ENCODE data around the gene GNG7.
"Not testable (repeated sequence)": the region's sequence is repeated elsewhere in the genome, so short reads cannot be mapped to it uniquely, and the experiment has no call there.

The GNG7 gene

DNA sequence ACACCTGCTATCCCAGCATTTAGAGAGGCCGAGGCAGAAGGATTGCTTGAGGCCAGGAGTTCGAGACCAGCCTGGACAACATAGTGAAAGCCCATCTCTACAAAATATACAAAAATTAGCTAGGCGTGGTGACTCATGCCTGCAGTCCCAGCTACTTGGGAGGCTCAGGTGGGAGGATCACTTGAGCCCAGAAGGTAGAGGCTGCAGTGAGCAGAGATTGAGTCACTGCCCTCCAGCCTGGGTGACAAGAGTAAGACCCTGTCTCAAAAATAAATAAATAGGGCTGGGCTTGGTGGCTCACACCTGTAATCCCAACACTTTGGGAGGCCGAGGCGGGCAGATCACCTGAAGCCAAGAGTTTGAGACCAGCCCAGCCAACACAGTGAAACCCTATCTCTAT, 238.8 kb downstream of the GNG7 start:
- not testable (repeated sequence) for DNase-seq

DNA sequence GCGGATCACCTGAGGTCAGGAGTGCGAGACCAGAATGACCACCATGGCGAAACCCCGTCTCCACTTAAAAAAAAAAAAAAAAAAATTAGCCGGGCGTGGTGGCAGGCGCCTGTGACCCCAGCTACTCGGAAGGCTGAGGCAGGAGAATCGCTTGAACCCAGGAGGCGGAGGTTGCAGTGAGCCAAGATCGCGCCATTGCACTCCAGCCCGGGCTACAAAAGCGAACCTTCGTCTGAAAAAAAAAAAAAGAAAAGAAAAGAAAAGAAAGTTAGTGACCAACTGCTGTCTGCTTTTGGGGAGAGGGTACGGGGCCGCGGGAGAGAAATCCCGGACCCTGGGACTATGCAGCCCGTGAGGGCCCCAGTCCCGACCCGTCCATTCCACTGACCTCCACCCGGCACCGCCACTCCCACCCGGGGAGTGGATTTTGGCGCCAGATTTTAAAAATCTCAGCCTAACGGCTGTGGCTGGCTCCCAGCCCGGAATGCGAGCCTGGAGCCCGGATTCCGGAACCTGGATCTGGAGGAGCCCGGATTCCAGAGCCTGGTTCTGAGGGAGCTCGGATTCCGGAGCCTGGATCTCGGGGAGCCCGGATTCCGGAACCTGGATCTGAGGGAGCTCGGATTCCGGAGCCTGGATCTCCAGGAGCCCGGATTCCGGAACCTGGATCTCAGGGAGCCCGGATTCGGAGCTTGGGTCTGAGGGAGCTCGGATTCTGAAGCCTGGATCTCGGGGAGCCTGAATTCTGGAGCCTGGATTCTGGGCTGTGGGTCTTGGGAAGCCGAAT, 239.7 kb downstream of the GNG7 start:
- DNase-seq, result peak; percentile 88

DNA sequence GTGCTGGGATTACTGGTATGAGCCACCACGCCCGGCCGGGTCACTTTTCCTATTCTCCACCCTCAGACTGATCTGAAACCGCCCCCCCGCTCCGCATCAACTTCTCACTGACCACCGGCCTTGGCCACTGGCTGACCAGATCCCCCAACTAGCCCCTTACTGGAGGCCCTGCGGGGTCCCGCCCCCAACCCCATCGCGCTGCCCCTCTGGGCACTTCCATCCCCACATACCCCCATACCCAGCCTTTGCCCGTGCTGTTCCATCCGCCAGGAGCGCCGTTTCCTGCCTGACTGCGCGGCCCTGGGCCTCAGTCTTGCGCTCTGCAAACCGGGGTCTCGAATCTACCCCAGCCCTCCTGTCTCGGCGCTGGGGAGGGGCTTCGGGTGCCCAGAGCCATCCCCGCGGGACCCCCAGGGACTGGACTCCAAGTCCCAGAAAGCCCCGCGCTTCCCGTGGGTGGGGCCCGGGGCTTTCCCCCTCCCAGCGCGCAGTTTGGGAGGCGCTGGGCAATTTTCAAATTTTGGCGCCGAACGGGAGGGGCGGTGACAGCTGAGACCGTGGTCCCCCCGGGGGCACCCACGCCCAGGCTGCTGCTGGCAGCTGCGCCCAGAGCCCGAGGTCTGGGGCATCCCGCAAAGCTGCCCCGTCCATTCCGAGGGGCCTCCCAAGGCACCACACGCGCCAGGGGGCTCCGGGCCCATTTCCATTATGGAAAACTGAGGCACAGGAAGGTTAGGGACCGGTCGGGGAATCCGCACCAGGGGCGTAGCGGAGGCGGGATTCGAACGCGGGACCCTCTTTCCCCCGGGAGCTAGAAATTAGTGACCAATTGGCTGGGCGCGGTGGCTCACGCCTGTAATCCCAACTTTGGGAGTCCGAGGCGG, 240.5 kb downstream of the GNG7 start:
- DNase-seq, result peak; percentile 69
